HG03066 (cell line): ENCODE measurements around the gene SLFN13.
"Not testable (repeated sequence)": the region's sequence is repeated elsewhere in the genome, so short reads cannot be mapped to it uniquely, and the experiment has no call there.

Experiments used
- ATAC-seq: cut with Tn5 transposase; IDR thresholded peaks from one replicate; pipeline ENCODE4 v1.9.1; 2021; ENCODE audit warnings: low read depth; ENCODE audit not compliant: unreplicated experiment

The SLFN13 gene

DNA sequence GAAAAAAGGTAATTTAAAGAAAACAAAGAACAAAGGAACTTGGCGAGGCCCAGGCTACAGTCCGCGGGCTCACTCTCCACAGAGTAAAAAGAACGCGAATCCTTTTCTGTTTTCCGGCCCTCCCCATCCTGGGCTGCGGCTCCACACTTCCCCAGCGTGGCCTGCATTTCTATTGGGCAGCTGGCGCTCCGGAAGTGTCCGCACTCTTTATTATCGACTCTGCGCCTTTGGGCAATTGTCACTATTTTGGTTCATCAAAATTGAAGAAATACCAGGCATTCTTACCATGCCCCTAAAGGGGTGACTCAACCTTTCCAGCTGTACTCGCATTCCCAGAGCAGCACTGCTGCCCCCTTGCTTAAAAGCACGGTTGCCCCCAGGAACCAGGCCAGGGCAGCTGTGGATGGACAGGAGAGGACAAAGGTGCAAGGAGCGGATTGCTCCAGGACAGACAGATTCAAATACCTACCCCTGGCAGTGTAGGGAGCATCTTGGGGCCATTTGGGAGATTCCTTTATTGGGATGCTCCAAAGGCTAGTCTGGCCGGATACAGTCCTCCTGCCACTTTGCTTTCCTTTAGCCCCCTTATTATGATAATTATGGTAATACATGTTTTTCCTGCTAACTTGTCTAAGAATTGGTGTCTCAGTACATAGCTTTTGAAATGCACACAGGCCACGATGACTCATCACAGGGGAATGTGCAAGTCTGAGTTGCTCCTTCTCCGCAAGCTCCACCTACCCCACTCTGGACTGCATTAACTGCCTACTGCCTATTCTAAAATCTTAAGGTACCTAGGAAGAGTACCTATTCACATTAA lies 15.3 kb downstream of the SLFN13 start:
- no peak for ATAC-seq

DNA sequence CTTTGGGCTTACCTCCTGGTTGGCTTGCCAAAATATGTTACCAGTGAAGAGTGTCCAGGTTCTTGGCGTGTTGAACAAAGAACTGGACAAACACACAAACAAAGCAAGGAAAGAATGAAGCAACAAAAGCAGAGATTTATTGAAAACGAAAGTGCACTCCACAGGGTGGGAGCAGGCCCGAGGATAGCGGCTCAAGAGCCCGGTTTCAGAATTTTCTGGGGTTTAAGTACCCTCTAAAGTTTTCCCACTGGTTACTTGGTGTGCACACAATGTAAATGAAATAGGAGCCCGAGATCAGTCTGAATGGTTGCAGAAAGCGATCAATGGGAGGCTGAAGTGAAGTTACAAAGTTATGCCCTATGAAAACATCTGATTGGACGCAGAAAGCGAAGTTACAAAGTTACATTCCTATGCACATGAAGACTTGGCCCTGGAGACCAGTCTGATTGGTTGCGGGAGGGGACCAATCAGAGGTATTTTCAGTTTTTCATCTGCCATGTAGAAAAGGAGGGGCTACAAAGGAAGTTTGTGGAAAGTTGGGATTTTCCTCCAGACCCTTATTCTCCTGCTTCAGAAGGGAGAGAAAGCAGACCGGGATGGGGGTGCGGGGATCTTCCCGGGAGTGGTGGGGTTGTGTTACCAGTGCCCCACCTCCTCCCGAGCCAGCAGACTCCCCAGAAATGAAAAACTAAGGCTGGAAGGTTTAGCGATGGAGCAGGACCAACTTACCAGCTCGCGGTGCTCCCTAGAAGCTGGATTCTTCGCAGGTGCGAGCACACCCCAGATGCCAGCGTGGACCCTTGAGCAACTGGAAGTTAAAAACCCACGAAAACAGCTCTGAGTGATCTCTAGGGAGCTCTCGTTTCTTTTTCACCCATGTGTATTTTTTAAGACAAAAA lies 16.1 kb downstream of the SLFN13 start, which contains the start of gene SLFN12:
Gene SLFN12, minus strand, starts transcription at position 325 of the 899 bp plus-strand sequence. CDS start 9,472 bp downstream, outside the sequence.
- ATAC-seq = peak; percentile 63

DNA sequence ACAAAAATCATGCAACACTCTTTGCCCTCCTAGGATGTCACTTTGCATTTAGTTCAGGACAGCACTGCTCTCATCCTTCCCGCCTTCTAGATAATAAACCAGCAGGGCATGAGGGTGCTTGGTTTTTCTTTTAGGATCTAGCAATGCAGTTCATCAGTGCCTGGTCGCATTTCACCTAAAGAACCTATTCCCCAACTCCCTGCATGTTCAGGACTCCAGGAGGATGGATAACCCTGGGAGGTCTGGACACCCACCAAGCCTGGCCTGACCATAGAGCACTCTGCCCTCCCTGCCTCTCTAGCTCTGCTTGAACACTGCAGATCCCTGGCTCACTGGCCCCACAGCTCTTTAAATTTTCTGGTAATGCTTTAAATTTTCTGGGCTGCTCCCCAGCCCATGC lies 18.9 kb downstream of the SLFN13 start:
- no peak for ATAC-seq

DNA sequence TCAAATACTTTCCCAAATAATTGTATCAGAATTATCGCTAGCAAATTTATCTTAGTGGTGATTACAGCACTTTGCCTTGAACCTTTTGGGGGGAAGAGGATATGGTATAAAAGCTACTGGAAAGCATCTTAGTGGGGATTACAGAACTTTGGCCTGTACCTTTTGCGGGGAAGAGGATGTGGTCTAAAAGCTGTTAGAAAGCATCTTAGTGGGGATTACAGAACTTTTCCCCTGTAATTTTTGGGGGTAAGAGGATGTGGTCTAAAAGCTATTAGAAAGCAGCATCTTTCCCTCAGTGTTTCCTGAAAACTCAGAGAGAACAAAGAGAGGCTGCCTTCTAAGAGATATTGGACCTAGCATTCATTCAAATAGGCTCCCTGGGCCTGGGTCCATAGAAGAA lies 20.3 kb downstream of the SLFN13 start:
- ATAC-seq = no peak

DNA sequence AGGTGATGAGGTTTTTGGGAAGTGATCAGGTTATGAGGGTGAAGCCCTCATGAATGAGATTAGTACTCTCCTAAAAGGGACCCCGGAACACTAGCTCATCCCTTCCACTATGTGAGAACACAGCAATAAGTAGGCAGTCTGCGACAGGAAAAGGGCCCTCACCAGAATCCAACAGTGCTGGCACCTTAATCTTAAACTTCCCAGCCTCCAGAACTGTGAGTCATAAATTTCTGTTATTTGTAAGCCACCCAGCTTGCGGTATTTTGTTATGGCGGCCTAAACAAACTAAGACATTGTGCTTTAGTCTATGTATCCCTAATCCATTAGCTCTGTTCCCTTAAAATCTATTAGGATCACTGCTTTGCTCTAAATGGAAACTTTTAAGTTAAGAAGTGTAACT lies 24.8 kb downstream of the SLFN13 start:
- ATAC-seq = no peak

DNA sequence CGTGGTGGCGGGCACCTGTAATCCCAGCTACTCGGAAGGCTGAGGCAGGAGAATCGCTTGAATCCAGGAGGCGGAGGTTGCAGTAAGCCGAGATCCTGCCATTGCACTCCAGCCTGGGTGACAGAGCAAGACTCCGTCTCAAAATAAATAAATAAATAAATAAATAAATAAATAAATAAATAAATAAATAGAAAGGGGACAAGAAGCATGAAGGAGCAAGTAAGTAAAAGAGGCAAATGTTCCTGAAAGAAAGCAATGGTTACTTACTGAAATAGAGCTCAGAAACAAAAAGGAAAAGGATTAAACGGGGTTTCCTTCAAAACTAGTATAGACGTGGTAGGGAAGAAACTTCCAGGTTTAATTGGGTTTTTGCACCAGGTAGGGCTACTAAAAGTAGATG lies 27.5 kb downstream of the SLFN13 start:
- not testable (repeated sequence) for ATAC-seq

DNA sequence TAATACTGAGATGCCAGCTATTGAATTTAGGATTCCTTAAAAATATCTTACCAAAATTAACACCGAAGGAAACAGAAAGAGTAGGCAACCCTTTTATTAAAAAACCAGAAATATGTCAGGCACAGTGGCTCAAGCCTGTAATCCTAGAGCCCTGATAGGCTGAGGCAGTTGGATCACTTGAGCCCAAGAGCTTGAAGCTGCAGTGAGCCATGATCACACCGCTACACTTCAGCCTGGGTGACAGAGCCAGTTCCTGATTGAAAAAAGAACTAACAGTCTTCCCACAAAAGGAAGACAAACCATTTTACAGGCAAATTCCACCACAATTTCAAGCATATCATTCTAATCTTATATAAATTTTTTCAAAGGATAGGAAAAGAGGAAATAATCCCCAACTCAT lies 31.9 kb downstream of the SLFN13 start:
- ATAC-seq = no peak

DNA sequence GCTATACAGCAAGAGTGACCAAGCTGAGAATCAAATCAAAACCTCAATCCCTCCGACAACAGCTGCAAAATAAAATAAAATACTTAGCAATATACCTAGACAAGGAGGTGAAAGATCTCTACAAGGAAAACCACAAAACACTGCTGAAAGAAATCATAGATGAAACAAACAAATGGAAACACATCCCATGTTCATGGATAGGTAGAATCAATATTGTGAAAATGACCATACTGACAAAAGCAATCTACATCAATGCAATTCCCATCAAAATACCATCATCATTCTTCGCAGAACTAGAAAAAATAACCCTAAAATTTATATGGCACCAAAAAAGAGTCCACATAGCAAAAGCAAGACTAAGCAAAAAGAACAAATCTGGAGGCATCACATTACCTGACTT lies 33.9 kb downstream of the SLFN13 start:
- not testable (repeated sequence) for ATAC-seq

DNA sequence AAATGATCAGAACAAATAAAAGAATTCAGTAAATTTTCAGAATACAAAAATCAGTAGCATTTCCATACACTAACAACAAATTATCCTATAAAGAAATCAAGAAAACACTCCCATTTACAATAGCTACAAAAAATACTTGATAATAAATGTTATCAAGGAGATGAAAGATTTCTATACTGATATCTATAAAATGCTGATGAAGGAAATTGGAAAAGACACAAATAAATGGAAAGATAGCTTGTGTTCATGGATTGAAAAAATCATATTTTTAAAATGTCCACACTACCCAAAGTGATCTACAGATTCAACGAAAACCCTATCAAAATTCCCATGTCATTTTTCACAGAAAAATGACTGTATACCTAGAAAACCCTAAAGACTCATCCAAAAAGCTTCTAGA lies 34.3 kb downstream of the SLFN13 start:
- no peak for ATAC-seq

DNA sequence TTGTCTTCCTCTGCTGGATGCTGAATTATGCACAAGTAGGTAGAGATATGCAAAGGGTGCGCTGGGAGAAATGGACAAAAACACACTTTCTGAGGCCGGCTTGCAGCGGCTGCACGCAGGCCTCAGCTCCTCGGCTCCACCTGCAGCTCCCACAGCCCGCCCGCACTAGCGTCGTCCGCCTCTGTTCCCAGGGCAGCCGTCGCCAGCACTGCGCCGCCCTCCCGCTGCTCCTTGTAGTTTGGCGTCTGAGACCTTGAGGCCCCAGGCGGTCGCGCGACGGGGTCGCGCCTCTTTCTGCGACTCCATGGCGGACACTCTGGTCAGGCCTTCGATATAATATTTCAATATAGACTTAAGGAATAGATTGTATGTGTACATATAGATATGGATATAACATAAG lies 41.0 kb downstream of the SLFN13 start:
- ATAC-seq = no peak

DNA sequence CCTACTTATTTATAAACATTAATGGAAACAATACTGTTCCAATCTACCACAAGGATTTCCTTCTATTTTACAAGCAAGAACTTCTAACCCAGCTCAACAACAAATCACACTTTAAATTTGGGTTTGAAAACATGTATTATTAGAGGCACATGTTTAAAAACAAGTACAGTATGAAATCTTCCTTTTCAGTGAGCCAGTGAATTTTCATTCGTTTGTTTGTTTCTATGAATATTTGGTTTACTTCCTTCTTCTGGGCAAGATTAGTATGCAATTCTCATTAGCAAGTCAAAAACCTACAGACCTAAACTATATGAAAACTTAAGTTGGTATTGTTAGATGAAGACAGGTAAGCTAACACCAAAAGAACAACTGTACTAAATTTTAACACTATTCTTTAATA lies 42.0 kb downstream of the SLFN13 start:
- no peak for ATAC-seq

DNA sequence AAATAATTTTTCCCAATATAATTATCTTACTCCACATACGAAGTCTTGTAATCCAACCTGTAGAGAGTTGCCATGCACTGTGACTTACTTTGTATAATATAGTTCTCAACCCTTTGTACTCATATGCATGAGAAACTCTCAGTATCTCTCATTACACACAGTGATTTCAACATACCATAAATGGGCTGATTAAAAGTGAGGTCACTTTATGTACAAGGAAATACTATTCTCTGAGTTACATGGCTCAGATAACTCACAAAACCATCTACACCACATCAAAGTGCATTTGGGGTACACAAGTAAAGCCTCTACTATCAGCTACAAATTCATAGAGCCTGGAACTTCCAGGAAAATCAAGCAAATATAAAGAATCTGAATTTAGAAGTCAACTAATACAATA lies 44.2 kb downstream of the SLFN13 start:
- no peak for ATAC-seq

DNA sequence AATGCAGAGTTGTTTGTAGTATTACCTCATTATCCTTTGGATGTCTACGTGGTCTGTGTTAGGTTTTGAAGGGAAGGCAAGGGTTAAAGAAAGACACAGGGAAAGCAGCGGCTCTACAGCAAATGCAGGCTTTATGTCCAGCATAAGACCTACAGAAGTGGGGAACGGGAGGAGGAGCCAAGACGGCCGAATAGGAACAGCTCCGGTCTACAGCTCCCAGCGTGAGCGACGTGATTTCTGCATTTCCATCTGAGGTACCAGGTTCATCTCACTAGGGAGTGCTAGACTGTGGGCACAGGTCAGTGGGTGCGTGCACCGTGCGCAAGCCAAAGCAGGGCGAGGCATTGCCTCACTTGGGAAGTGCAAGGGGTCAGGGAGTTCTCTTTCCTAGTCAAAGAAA lies 54.8 kb downstream of the SLFN13 start:
- ATAC-seq = not testable (repeated sequence)

DNA sequence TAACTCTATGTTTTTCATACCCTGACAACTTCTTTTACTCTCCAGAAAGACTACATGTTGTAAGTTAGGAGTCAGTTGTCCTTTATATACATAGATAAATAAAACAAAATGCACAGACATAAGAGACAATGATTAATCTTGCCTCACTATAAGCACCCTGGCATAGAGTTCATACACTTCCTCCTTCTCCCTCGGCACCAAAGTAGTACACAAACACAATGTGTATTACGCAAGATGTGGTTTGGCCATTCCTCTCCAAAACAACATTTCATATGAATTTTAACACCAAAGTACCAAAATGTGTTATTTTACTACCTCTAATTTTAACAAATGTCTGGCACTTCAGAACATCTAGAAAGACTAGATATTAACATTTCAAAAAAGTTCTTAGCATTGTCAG lies 57.9 kb downstream of the SLFN13 start:
- ATAC-seq = no peak

DNA sequence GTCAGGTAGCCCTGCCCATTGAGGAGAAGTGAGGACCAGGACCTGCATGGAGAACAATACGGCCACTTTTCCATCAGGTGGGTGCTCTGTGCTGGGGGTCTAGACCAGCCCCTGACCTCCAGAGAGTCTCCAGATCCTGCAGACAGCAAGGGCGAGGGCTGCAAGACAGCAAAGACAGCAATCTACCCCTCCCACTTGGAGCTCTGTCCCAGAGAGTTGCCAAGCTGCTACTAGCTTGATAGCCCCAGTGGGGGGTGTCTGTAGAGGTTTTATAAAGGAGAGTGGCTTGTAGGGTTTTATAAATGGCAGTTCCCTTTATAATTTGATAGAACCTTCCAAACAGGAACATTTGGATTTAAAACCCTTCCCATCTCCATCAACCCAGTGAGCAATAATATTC lies 58.4 kb downstream of the SLFN13 start:
- no peak for ATAC-seq

DNA sequence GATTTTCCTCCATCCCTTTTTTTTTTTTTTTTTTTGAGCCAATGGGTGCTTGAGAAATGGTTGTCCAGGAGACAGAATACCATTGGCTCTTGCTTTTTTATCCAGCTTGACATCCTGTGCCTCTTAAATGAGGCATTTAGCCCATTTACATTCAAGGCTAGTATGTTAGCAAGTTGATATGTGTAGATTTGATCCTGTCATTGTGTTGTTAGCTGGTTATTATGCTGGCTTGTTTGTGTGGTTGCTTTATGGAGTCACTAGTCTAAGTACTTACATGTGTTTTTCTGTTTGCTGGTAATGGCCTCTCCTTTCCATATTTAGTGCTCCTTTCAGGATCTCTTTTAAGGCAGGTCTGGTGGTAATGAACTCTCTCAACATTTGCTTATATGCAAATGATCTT lies 61.1 kb downstream of the SLFN13 start:
- ATAC-seq = no peak
